Colonic mucosa (tissue), 4 donors: ENCODE data around the gene IFI16. TPM values are rescaled to one million over a fixed set of nuclear protein-coding genes. Genes with fewer than 3 reads are reported as not detected.
"Not testable (repeated sequence)": the region's sequence is repeated elsewhere in the genome, so short reads cannot be mapped to it uniquely, and the experiment has no call there.

Experiments used
- DNase-seq: peaks from one replicate; pipeline ENCODE4 v3.0.0-alpha.2; 2020
- H3K27ac ChIP-seq: fragments of 200-600 bp; one replicate; pipeline ENCODE4 v1.8.0; 2021
- H3K27me3 ChIP-seq: fragments of 200-600 bp; one replicate; pipeline ENCODE4 v1.8.0; 2021
- H3K36me3 ChIP-seq: fragments of 200-600 bp; one replicate; pipeline ENCODE4 v1.8.0; 2021
- H3K4me1 ChIP-seq: fragments of 200-600 bp; one replicate; pipeline ENCODE4 v1.8.0; 2021; ENCODE audit warnings: mild to moderate bottlenecking
- H3K4me3 ChIP-seq: fragments of 200-600 bp; one replicate; pipeline ENCODE4 v1.8.0; 2021
- H3K9ac ChIP-seq, 2 donors: one replicate each; pipeline ENCODE4 v1.7.0; 2013; ENCODE audit warnings: control low read depth in 2 of 2, low read depth in 2 of 2, low read length in 2 of 2
- H3K9me3 ChIP-seq: fragments of 200-600 bp; one replicate; pipeline ENCODE4 v1.8.0; 2021
- intact Hi-C: fragments of 100-400 bp; cut with DNase I; formaldehyde crosslinking; loops from one replicate; pipeline ENCODE4 v1.14.1; 2022
- total RNA-seq, 2 donors: library from RNA; stranded (reverse); fragmentation: NEBNext Ultra II Directional in 1 of 2; extraction: Animal tissue kit (Norgen Biotek cat#: 25700) in 1 of 2; gene quantifications; one replicate each; pipeline ENCODE4 v1.2.1, GENCODE V29; 2021
- TF ChIP-seq, protein P1 (sequence below): fragments of 200-600 bp; IDR thresholded peaks from one replicate; pipeline ENCODE4 v1.8.0; 2022; ENCODE audit warnings: antibody characterized with exemption, mild to moderate bottlenecking
- donor health status: healthy.
- donor health status: DM: no; HTN: no; CAD: no.
- donor health status: DM: no; HTN: no; CAD: no.

The IFI16 gene
- total RNA-seq, 2 donors from 2014 or later = 15.1 to 36.0 TPM

DNA sequence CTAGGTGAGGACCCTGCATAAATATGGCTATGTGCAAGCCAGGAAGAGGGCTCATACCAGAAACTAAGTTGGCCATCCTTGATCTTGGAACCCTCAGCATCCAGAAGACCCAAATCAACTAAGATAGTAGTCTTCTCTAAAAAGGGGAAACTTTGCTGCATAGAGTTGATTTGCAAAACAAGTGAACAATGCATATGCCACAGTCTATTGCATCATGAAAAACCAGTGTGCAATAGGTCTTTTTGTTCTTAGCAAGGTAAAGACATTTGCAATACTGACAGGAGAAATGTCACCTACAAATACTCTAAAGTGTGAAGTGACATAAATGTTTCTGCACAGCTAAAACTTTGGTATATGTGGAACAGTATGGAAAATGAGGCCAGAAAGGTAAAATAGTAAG lies 2.0 kb upstream of the IFI16 start:
- TF ChIP-seq, protein P1, sequence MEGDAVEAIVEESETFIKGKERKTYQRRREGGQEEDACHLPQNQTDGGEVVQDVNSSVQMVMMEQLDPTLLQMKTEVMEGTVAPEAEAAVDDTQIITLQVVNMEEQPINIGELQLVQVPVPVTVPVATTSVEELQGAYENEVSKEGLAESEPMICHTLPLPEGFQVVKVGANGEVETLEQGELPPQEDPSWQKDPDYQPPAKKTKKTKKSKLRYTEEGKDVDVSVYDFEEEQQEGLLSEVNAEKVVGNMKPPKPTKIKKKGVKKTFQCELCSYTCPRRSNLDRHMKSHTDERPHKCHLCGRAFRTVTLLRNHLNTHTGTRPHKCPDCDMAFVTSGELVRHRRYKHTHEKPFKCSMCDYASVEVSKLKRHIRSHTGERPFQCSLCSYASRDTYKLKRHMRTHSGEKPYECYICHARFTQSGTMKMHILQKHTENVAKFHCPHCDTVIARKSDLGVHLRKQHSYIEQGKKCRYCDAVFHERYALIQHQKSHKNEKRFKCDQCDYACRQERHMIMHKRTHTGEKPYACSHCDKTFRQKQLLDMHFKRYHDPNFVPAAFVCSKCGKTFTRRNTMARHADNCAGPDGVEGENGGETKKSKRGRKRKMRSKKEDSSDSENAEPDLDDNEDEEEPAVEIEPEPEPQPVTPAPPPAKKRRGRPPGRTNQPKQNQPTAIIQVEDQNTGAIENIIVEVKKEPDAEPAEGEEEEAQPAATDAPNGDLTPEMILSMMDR = no peak
- intact Hi-C loops = no loop called here
- no peak overlapping the region for H3K4me3 ChIP-seq
- no peaks in the 10 kb centered on the region for H3K36me3 ChIP-seq
- H3K27ac ChIP-seq = no peak overlapping the region
- H3K27me3 ChIP-seq = no peaks in the 10 kb centered on the region
- DNase-seq = no peak
- no peak overlapping the region for H3K9ac ChIP-seq
- H3K9me3 ChIP-seq = no peaks in the 10 kb centered on the region
- no peaks in the 10 kb centered on the region for H3K4me1 ChIP-seq

DNA sequence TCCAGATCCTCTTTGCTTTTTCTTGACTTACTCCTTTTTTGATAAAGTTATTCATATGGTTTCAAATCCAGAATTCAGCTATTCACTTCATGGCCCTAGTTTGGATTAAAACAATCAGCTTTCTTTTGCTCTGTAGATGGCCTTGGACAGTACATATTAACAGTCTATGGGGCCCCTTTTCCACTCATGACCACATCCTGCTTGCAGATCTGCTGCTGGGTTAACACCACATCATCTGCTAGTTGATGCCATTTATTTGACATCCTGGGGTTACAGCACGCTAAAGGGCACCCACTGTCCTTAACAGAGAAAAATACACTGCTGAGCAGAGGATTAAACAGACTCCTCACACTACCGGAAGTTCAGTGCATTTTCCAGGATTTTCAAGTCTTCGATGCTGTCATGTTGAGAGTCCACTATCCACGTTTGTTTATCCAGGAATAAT lies 941 bp upstream of the IFI16 start:
- TF ChIP-seq, protein P1 = no peak
- Histone ChIP-seq H3K9ac (no peak overlapping the region), H3K4me1 (no peaks in the 10 kb centered on the region), H3K27me3 (no peaks in the 10 kb centered on the region), H3K27ac (peak overlapping the region; percentile 93), H3K9me3 (no peaks in the 10 kb centered on the region), H3K36me3 (no peaks in the 10 kb centered on the region), H3K4me3 (no peak overlapping the region)
- intact Hi-C loops = no loop called here
- no peak for DNase-seq

DNA sequence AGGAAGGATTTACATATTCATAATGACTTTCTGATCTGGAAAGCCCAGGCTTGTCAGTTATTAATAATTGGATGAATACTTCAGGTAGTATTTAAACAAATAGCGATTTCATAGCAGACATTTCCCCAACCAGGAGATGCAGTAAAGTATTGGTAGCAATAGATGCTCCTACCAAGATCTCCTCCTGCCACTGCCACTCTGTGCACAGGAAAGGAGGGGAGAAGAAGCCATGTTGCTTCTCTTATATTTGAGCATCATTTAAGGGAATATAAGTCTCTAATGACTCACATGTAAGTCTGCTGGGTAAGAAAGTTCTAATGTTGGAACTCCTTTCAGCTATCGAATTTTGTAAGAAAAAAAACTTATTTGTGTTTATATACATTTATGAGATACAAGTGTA lies 420 bp upstream of the IFI16 start:
- peak overlapping the region; percentile 93 for H3K27ac ChIP-seq
- no peaks in the 10 kb centered on the region for H3K36me3 ChIP-seq
- intact Hi-C loops = no loop called here
- no peaks in the 10 kb centered on the region for H3K4me1 ChIP-seq
- no peak for DNase-seq
- H3K9ac ChIP-seq = no peak overlapping the region
- H3K27me3 ChIP-seq = no peaks in the 10 kb centered on the region
- TF ChIP-seq, protein P1 = no peak
- peak overlapping the region; percentile 32 for H3K4me3 ChIP-seq
- no peaks in the 10 kb centered on the region for H3K9me3 ChIP-seq

DNA sequence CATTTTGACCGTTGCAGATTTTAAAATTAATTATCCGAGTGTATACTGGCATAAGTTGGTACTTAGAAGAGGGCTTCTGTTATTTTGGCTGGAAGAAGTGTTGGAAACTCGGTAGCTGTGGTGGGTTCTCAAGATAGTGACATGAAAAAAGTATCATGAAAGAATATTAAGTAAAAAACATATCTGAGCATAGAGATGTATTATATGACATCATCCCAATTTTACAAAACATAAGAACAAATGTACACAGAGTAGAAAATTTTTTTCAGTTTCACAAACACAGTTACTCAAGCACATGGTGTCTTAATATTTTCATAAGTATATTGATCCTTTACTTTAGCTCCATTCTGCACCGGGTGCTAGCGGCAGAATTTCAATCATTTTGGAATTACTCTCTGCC lies 684 bp downstream of the IFI16 start:
- intact Hi-C loops = no loop called here
- TF ChIP-seq, protein P1 = no peak
- Histone ChIP-seq H3K36me3 (no peaks in the 10 kb centered on the region), H3K27ac (peak overlapping the region; percentile 93), H3K27me3 (no peaks in the 10 kb centered on the region), H3K9ac (peak overlapping the region; percentile 66 to 80), H3K9me3 (no peaks in the 10 kb centered on the region), H3K4me3 (peak overlapping the region; percentile 32), H3K4me1 (no peaks in the 10 kb centered on the region)
- DNase-seq = no peak

DNA sequence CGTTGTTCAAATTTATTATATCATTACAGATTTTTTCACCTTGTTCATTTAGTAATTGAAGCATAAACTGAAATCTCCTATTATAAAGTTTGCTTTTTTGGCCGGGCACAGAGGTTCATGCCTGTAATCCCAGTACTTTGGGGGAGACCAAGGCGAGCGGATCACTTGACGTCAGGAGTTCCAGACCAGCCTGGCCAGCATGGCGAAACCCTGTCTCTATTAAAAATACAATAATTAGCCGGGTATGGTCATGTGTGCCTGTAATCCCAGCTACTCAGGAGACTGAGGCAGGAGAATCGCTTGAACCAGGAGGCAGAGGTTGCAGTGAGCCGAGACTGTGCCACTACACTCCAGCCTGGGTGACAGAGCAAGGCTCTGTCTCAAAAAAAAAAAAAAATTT lies 1.3 kb downstream of the IFI16 start:
- H3K4me1 ChIP-seq, DNase-seq, H3K36me3 ChIP-seq, intact Hi-C loops, H3K27me3 ChIP-seq, H3K9me3 ChIP-seq: not testable (repeated sequence)
- Histone ChIP-seq H3K9ac (peak overlapping the region in 1 of 2 donors; percentile 33), H3K27ac (peak overlapping the region; percentile 93), H3K4me3 (peak overlapping the region; percentile 32)

DNA sequence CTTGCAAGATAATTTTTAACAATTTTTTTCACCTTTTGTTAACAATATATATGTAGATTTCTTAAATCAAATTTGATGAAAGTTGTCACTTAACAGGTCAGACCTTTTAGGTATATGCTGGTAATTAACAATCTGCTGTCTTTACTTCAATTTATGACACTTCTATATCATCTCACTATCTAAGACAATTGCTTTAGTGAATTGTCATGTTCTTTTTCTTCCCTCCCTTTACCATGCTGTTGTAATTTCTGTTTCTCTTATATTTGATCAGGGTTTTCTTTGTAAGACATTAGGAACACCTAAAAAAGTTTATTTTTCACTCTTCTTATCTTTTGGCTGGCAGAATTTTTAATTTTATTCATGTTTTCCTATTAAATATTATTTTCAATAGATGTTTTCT lies 2.0 kb downstream of the IFI16 start:
- H3K27ac ChIP-seq = peak overlapping the region; percentile 6
- peak overlapping the region; percentile 32 for H3K4me3 ChIP-seq
- H3K4me1 ChIP-seq = no peaks in the 10 kb centered on the region
- no peaks in the 10 kb centered on the region for H3K27me3 ChIP-seq
- no peaks in the 10 kb centered on the region for H3K36me3 ChIP-seq
- intact Hi-C loops = no loop called here
- no peak overlapping the region for H3K9ac ChIP-seq
- no peak for DNase-seq
- TF ChIP-seq, protein P1 = no peak
- H3K9me3 ChIP-seq = no peaks in the 10 kb centered on the region
